HG02973 (cell line): Measurements from ENCODE around the gene TPH2.

Experiments used
- ATAC-seq: cut with Tn5 transposase; IDR thresholded peaks from one replicate; pipeline ENCODE4 v1.9.1; 2021; ENCODE audit warnings: moderate library complexity; ENCODE audit not compliant: unreplicated experiment

Gene TPH2

DNA sequence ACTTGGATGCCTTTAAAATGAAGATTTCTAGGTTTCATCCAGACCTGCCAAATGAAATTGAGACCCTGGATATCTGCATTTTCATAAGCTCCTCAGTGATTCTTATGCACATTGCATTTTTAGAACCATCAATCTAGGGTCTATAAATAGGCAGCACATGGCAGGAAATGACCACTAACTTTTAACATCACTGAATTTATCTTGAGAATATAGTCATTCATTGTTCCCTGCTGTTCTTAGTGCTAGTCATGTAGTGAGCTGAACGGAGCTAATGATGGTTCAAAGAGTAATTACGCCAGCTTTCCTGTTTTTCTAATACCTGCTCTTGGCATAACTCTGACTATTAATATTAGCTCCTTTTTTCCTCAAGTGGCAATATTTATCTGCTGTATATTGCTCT is 91.6 kb downstream of the TPH2 start:
- no peak for ATAC-seq

DNA sequence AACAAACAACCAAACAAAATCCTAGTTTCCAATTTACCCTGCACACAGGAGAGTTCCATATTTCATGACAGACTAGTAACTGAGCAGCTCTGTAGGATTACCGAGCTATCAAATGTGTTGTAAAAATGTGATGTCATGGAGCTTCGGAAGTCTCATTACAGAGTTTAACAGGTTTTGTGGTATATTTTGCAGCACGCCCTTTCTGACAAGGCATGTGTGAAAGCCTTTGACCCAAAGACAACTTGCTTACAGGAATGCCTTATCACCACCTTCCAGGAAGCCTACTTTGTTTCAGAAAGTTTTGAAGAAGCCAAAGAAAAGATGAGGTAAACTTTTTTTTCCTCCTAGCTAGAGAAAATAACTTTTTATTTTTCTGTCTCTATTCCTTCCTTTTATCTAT is 92.4 kb downstream of the TPH2 start:
- ATAC-seq, result no peak

DNA sequence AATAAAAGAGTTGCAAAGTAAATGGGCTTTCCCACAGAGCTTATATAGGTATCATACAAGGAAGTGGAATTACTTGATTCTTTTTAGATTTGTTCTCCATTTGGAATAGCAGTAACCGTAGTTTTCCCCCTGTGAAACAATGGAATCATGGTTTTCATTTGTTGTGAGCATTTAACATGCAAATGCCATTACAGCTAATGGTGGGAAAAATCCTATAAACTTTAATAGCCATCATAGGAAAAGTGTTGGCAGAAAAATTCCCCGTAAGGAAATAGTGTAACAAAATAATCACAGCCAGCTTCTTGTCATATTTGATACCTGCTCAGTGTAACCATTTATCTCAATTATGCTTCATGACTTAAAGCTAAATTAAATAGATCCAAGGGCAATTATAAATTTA is 95.3 kb downstream of the TPH2 start:
- no peak for ATAC-seq

DNA sequence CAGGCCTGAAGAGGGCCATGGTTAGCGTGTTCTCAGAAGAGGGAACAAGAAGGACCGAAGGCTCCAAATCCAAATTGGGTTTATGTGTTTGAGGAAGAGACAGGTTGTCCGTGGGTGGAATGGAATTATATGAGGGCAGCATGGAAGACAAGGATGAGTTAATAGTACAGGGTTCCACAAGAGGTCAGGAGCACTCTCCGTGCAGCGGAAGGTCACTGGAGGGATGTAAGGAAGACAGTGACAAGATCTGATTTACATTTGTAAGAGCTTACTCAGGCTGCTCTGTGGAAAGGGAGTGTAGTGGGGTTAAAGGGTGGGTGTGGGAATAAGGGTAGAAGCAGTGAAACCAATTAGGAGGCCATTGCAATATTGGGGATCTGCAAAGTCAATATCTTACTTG is 97.0 kb downstream of the TPH2 start:
- no peak for ATAC-seq

DNA sequence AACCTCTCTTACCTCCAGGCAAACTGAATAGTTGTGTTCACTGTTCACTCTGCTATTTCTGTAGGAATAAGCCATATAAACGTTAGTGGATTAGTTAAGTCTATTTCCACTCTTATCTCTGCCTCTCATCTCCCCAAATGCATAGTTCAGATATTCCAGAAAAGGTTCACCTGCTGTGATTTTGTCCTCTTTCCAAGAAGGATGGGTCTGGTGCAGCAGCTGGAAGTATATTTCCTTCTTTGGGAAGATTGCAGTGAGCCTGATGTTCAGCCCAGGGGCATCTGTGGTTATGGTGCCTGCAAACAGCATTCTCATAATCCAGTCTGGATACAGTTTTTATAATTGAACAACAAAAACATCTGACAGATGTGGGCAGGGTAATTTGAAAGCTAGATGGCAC is 97.7 kb downstream of the TPH2 start:
- ATAC-seq, result no peak

DNA sequence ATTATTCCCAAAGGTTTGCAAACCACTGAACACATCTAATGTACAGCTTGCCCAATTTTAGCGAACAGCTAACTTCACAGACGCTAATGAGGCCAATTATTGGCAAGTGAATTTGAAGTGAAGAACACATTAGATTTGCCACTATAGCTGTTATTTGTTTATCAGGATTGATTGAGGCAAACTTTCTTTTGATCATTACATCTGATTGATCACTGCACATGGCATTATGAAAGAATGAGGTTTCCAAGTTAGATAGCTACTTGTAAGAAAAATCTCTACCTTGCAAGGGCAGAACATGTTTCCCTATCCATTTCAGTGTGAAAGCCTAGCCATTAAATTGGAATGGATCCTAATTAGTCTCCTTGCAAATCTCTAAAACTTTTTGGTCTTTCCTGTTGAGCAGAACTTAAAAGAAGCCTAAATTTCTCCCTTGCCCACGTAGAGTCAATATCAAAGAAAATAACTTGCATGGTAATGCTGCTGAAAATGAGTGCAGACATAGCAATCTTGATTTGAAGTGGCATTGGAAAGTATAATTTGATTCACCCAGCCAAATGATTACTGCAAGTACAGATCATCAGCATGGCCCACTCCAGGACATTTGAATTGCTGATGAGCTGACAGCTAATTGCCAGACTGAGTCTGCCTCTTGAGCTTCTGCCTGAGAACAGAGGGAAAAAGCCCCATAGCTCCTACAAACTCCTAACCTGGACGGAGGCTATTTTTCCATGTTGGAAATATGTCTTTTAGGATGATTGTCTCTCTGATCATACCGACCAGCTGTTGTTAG is 98.6 kb downstream of the TPH2 start:
- ATAC-seq, result no peak

DNA sequence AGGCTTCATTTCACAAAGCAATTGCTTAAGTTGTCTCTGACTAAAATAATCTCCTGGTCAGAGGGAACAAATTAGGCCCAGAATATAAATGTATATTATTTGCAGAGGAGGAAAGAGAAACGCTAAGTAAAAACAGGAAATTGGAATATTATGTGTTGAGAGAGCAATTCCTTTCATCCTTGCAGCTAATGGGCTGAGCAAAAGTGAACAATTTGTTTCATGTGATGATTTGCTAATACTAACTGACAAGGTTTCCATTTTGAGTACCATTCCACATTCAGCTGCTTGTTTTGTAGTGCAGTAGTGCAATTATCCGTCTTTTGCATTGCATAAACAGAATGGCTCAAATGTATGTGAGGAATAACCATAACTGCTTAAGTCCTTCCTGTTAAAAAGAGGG is 103.2 kb downstream of the TPH2 start:
- no peak for ATAC-seq

DNA sequence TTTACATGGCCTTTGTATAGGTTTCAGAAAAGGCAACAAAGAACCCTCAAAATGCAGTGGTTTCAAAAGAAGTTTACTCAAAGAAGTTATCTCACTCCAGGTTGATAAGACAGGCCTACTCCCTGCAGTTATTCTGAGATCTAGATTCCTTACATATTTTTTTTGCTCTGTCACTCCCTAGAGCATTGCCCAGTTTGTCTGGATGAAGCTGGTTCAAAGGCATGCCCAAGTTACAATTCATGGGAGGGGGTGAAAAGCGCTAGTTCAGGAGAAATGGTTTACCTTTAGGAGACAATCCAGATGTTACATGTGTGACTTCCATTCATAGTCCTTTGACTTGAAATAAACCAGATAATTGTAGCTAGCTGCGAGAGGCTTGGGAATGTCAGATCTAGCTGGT is 115.0 kb downstream of the TPH2 start:
- ATAC-seq, result no peak

DNA sequence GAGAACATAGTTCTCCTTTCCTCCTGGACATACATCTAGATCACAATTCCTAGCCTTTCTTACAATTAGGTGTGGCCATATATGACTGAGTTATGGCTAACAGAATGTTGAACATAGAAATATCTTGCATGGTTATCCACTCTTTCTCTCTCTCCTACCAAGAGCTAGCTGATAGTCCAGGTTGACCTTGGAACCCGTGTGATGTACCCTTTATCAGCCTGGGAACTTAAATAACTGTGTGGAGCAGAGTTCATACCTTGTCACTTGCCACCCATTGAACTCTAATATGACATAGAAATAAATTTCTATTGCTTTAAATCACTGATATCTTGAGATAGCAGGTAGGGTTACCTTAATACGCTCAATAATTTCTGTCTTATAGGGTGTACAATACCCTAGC is 115.9 kb downstream of the TPH2 start:
- no peak for ATAC-seq

DNA sequence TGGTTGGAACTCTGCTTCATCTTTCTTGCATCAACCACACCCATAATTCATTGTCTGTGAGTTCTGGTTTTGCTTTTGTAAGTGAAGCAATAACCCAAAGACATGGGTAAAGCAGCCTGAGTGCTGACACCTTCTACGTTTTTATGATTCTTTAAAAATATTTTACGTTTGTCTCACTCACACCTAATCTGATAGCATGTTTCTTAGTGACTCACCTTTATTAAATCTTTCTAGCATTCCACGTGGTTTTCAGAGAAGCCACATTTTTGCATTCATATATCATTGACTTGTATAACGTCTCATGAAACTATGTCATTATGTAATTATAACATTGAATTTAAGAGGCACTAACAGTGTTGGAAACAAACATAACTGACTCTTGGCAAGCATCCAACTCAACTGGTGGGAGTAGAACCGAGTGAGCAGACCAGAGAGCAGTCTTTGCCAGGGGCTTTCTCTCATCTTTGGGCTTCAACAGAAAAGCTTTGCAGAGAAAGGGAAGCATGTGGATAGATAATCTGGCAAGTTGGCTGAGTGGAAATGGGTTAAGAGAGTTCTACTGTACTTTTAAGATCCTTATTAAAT is 118.8 kb downstream of the TPH2 start:
- ATAC-seq, result no peak

DNA sequence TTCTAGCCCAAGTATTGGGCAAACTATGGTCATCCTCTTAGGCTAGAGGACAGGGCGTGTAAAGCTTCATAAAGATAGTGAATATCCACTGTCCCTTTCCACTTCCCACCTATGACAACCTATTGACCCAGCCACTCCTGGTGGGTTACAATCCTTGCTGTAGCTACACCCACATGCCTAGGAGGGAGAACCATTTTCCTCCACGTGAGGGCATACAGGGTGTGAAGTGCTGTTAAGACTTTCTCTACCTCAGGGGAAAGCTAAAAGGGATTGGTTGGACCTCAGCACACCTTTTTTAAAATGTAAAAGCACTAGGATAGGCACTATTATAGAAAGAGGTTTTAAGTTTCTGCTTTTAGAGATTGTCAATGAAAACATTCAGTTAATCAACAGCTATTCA is 124.4 kb downstream of the TPH2 start:
- no peak for ATAC-seq

DNA sequence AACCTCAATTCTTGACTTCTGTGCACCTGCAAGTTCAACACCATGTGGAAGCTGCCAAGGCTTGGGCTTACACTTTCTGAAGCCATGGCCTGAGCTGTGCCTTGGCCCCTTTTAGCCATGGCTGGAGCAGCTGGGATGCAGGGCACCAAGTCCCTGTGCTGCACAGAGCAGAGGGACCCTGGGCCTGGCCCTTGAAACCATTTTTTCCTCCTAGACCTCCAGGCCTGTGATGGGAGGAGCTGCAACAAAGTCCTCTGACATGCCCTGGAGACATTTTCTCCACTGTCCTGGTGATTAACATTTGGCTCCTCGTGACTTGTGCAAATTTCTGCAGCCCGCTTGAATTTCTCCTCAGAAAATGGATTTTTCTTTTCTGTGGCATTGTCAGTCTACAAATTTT is 132.4 kb downstream of the TPH2 start:
- no peak for ATAC-seq

DNA sequence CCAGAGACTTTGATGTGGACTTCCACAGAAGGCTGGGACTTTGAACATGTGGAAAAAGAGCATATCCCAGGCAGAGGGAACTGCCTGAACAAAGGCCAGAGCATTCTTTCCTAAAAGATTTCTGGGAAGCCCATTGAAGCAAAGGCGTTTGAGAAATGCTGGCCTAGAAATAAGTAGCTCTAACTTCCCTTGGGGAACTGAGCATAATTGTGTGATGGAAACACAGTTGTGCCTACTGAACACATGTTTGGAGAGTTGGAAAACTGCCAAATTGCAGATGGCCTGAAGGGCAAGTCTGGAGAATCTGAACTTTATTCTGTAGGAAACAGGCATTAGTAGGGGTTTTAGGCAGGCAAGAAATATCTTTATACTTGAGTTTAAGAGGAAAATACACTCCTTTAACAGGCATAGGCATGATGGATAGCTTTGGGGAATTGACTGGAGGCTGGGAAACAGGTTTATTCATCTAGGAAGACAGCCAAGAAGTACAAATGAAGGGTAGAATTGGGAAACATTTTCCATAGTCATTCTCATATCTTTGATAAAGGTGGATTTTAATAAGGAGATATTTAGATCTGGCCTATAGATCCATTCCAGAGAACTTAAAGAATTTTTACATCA is 134.1 kb downstream of the TPH2 start:
- no peak for ATAC-seq

DNA sequence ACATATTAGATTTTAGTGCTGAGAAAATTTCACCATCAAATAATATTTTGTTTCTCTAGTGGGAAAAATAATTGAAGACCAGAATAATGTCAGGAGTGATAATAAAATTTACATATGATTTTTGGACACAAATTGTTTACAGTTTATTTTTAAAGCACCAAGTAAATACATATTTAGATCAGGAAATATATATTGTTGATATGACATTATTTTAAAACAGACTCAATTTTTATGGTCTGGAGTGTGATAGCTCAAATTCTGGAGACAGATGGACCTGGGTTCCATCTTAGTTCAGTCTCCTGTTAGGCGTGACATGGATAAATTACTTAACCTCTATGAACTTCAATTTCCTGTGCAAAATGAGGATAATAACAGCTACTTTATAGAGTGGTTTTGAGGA is 135.4 kb downstream of the TPH2 start:
- ATAC-seq, result no peak

DNA sequence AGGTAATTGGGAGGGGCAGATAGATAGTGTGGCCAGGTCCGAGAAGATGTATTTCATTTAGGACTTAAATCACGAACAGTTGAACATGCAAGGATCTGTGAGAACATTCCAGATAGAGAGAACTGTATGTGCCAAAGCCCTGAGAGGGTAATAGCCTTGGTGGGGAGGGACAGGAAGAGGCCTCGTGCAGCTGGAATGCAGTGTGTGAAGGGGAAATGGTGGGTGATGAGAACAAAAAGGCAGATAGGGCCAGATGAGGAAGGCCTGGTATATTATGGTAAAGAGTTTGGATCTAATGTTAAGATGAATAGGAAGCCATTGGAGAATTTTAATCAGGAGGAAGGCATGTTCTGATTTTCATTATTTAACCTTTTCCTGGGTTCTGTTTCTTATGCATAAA is 136.3 kb downstream of the TPH2 start:
- ATAC-seq, result no peak

DNA sequence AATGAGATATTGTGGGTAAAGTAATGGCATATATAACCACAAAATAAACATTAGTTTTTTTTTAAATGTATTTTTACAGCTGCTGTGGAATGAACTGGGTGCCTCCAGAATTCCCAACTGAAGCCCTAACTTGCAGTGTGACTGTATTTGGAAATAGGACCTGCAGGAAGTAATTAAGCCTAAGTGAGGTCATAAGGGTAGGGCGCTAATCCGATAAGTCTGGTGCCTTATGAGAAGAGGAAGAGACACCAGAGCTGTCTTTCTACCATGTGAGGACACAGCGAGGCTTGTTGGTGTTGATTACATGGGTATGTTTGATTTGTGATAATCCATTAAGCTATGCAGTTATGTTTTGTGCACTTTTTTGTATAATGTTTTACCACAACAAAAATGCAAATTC is 136.8 kb downstream of the TPH2 start:
- no peak for ATAC-seq

DNA sequence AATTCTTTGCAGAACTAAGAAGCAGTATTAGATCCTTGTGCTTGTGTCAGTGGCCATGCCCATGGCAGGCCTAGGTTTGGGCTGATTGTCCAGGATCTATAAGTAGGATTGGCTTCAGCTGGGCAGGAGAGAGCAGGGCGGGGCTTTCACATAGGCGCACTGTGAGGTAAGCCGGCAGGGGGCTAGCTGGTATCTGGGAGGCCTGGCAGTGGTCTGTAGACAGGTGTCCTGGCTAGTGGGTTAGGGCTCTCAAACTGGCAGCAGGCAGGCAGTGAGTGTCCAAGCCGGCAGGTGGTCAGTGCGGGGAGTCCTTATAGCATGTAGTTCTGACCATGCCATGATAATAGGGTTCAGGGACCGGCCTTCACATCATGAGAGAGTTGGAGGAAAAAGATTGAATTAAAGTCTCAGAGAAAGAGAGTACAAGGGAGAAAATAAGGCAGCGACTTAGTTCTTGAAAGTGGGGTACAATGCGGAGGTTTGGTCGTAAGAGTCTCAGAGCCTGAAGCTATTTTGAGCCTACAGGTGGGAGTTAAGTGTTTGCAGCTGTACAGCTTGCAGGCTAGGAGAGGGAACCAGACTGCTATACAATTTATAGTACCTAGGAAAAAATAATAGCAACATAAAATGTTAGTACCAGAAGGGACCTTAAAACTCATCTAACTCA is 137.4 kb downstream of the TPH2 start:
- ATAC-seq, result no peak

DNA sequence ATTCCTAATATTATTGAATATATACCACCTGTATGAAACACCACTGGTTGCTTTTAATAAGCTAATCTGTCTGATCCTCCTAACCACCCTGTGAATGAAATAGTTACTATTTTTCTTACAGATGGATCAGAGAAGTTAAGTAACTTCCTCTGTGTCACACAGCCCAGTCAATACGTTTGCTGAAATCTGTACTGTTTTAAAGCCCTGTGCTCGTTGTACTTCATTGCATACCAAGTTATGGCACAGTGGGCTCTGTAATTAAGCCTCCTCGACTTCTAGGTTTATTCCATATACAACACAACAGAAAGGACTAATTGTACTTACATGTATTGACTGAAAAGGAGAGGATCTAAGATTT is 137.9 kb downstream of the TPH2 start:
- ATAC-seq, result no peak

DNA sequence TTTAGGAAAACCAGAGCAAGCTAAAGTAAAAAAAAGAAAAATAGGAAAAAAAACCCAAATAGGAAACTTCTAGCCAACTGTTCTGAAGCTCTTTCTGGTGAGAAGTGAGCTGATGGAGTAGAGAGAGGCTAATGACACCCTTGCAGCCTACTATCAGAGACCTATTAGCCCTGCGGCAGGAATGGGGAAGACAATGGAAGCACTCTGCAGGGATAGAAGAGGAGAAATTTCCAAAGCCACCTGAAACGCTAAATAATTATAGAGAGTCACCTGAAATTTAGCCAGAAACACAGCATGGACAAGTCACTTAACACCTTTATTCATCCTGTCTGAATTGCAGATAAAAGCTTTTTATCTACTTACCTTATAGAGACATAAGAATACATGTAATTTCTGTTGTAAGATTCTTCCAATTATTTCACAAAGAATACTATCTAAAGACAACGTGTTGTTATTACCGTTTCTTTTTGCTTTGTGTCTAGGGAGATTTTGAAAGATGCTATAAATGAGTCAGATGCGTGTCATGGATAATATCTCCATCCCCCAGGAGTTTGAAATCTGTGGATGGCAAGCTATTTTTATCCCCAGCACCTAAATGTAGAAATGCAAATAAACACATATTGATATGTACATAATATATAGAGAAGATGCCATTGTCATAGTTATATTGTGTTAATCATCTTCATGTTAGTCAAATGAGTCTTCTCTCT is 138.6 kb downstream of the TPH2 start:
- no peak for ATAC-seq

DNA sequence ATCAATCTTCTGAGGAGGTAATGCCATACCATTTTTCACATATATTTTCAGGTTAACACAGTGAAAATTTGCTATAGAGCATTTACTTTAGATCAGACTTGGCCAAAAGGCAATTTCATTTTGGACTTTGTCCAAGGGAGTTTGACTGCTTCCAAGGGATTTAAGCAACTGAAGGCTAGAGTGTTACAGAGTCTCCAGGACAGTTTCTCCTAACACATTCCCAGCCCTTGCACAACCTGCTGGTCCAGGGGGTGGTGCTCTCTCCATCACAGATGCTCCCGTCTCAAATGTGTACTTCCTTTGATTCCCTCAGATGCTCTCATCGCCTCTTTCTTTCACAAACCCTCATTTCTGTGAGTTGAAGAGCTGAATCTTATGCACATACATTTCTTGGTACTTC is 143.1 kb downstream of the TPH2 start:
- ATAC-seq, result no peak
